HepG2 (cell line): ENCODE data around the gene VGF. TPM values are rescaled to one million over a fixed set of nuclear protein-coding genes. Genes with fewer than 3 reads are reported as not detected.

Experiments
- ATAC-seq: fragments of 200-7000 bp; cut with Tn5 transposase; 3 replicates; pipeline ENCODE4 v1.9.1; 2020; ENCODE audit warnings: mild to moderate bottlenecking, moderate library complexity
- BruUV-seq: library from RNA; stranded (reverse); fragments of 400-500 nt; replicated peaks from 2 replicates; lab custom pipeline; 2021; lab: Mats Ljungman, UMichigan
- CTCF ChIA-PET: fragments of 300-600 bp; formaldehyde crosslinking; extraction: SDS; loops from one replicate; lab custom pipeline; 2021; ENCODE audit warnings: low total read pairs, inconsistent platforms, low intra/inter-chr PET ratio; lab: Yijun Ruan, JAX
- POLR2A ChIA-PET: fragments of 350-600 bp; sonication (Branson Sonifier 250); formaldehyde crosslinking; loops from one replicate; lab custom pipeline; 2020; ENCODE audit warnings: antibody characterized with exemption, inconsistent platforms; lab: Yijun Ruan, JAX
- DNase-seq: peaks from one replicate; pipeline ENCODE4 v3.0.0-alpha.2; 2015; ENCODE audit warnings: low spot score
- FAIRE-seq: peaks from 3 replicates; lab custom pipeline; 2011; peaks lifted over from hg19 to GRCh38; lab: Jason Lieb, UNC
- H2AFZ ChIP-seq: one replicate; pipeline ENCODE4 v1.6.1; 2011; ENCODE audit warnings: low read length, inconsistent platforms
- H3K27ac ChIP-seq: fragments of 300-600 bp; 3 replicates; pipeline ENCODE4 v1.8.0; 2011; ENCODE audit warnings: mixed run types, mild to moderate bottlenecking, mixed read lengths, low read length, inconsistent platforms; ENCODE audit not compliant: insufficient read depth; ENCODE audit errors: extremely low read length
- H3K27me3 ChIP-seq, 2 experiments: fragments of 200-600 bp in 1 of 2; 2 replicates in 1 of 2; 3 replicates in 1 of 2; pipeline versions ENCODE4 v1.6.0 to v1.8.0; 2011; ENCODE audit warnings: low read length in 2 of 2, mild to moderate bottlenecking in 2 of 2, moderate library complexity in 2 of 2, inconsistent platforms in 1 of 2; ENCODE audit not compliant: insufficient read depth in 2 of 2, control insufficient read depth in 1 of 2
- H3K36me3 ChIP-seq, 2 experiments: fragments of 200-600 bp in 1 of 2; replicated peaks in 1 of 2; 2 replicates in 1 of 2; 3 replicates in 1 of 2; pipeline versions ENCODE4 v1.5.1 to v1.8.0; 2011; ENCODE audit warnings: low read length in 2 of 2, inconsistent platforms in 1 of 2; ENCODE audit not compliant: insufficient read depth in 2 of 2, control insufficient read depth in 1 of 2
- H3K4me1 ChIP-seq: 2 replicates; pipeline ENCODE4 v1.5.1; 2012; ENCODE audit warnings: low read length, inconsistent platforms; ENCODE audit not compliant: insufficient read depth
- H3K4me2 ChIP-seq: 2 replicates; pipeline ENCODE4 v1.6.0; 2011; ENCODE audit warnings: low read depth, low read length, inconsistent platforms
- H3K4me3 ChIP-seq, 3 experiments: fragments of 200-600 bp in 1 of 3; sonication (generic), shearing (Covaris generic) in 1 of 3; replicated peaks in 1 of 3; 2 replicates each; pipeline ENCODE4 v1.5.1; 2011 to 2016; ENCODE audit warnings: low read length in 3 of 3, inconsistent platforms in 2 of 3, low read depth in 2 of 3, mild to moderate bottlenecking in 2 of 3, control low read depth in 1 of 3, mixed read lengths in 1 of 3; ENCODE audit not compliant: insufficient read depth in 1 of 3
- H3K79me2 ChIP-seq: one replicate; pipeline ENCODE4 v1.6.1; 2011; ENCODE audit warnings: low read length, inconsistent platforms; ENCODE audit not compliant: insufficient read depth
- H3K9ac ChIP-seq: 2 replicates; pipeline ENCODE4 v1.6.0; 2011; ENCODE audit warnings: mild to moderate bottlenecking, low read depth, low read length, inconsistent platforms; ENCODE audit not compliant: insufficient read depth
- H3K9me3 ChIP-seq: 2 replicates; pipeline ENCODE4 v1.5.1; 2012; ENCODE audit warnings: mild to moderate bottlenecking, low read length
- H4K20me1 ChIP-seq: 2 replicates; pipeline ENCODE4 v1.6.0; 2011; ENCODE audit warnings: inconsistent platforms, mild to moderate bottlenecking, low read length, moderate library complexity; ENCODE audit not compliant: insufficient read depth
- CERS6 ChIP-seq: sonication (generic); formaldehyde crosslinking; IDR thresholded peaks from 2 replicates; pipeline ENCODE4 v1.5.0; 2020; ENCODE audit warnings: missing genetic modification reagents
- JUNB ChIP-seq: sonication (generic); formaldehyde crosslinking; IDR thresholded peaks from 2 replicates; pipeline ENCODE4 v1.8.0; 2022; ENCODE audit warnings: missing genetic modification reagents, mild to moderate bottlenecking, borderline replicate concordance
- REXO4 ChIP-seq: sonication (generic); formaldehyde crosslinking; IDR thresholded peaks from 2 replicates; pipeline ENCODE4 v1.8.0; 2022; ENCODE audit warnings: missing genetic modification reagents, mild to moderate bottlenecking, borderline replicate concordance
- SOX5 ChIP-seq: IDR thresholded peaks from 2 replicates; pipeline ENCODE4 v1.6.1; 2016; ENCODE audit warnings: borderline replicate concordance
- THAP7 ChIP-seq: sonication (generic); formaldehyde crosslinking; IDR thresholded peaks from 2 replicates; pipeline ENCODE4 v1.8.1; 2023; ENCODE audit warnings: mild to moderate bottlenecking, missing genetic modification reagents
- ZBTB10 ChIP-seq: sonication (generic); formaldehyde crosslinking; IDR thresholded peaks from 2 replicates; pipeline ENCODE4 v1.4.0; 2020; ENCODE audit warnings: missing genetic modification reagents, borderline replicate concordance
- ZFP36L1 ChIP-seq: sonication (generic); formaldehyde crosslinking; IDR thresholded peaks from 2 replicates; pipeline ENCODE4 v1.8.0; 2022; ENCODE audit warnings: mild to moderate bottlenecking, missing genetic modification reagents, moderate library complexity
- ZFX ChIP-seq: sonication (generic); formaldehyde crosslinking; IDR thresholded peaks from 2 replicates; pipeline ENCODE4 v1.4.0; 2020; ENCODE audit warnings: mild to moderate bottlenecking, low read depth, missing genetic modification reagents, moderate library complexity
- ZNF12 ChIP-seq: sonication (generic); formaldehyde crosslinking; IDR thresholded peaks from 2 replicates; pipeline ENCODE4 v1.5.0; 2020; ENCODE audit warnings: missing genetic modification reagents
- ZNF234 ChIP-seq: sonication (generic); formaldehyde crosslinking; conservative IDR thresholded peaks from 2 replicates; pipeline ENCODE4 v1.5.1; 2020; ENCODE audit warnings: mild to moderate bottlenecking, missing genetic modification reagents
- ZNF781 ChIP-seq: sonication (generic); formaldehyde crosslinking; IDR thresholded peaks from 2 replicates; pipeline ENCODE4 v1.5.1; 2020; ENCODE audit warnings: borderline replicate concordance, mild to moderate bottlenecking, missing genetic modification reagents; ENCODE audit errors: not compliant biosample characterization
- WGBS: methylation state at CpG from one replicate; pipeline ENCODE4 v1.1.6; 2017; ENCODE audit warnings: low lambda C conversion rate; 5-methylcytosine and 5-hydroxymethylcytosine counted together
- in situ Hi-C: cut with HindIII; loops from 2 replicates; pipeline ENCODE4 v1.10.0; 2017; ENCODE audit warnings: low pct_unique_long_range_greater_than_20kb; ENCODE audit not compliant: extremely low pct_ligation_motif_present
- intact Hi-C: fragments of 100-400 bp; cut with micrococcal nuclease; formaldehyde crosslinking; loops from one replicate; pipeline ENCODE4 v1.10.0; 2022; ENCODE audit not compliant: unreplicated experiment
- polyA plus RNA-seq, 8 experiments: library from polyadenylated mRNA; depleted of rRNA in 3 of 8; stranded (reverse) in 7 of 8; unstranded in 1 of 8; fragments of >200 nt; fragmentation: Illumina TruSeq in 4 of 8; extraction: Trizol in 4 of 8; gene quantifications; 2 replicates each; pipeline versions ENCODE4 v1.2.1 to v1.2.3, GENCODE V29; 2011 to 2016; ENCODE audit warnings: low read depth in 4 of 8, missing spikeins in 1 of 8, mixed read lengths in 1 of 8; ENCODE audit not compliant: insufficient read depth in 1 of 8
- total RNA-seq, 5 experiments: library from RNA; depleted of rRNA; stranded (reverse); fragments of >200 nt; fragmentation: Illumina TruSeq; extraction: Trizol; gene quantifications; 2 replicates each; pipeline ENCODE4 v1.2.3, GENCODE V29; 2016; ENCODE audit warnings: low read depth in 1 of 5

Gene VGF
- total and polyA plus RNA-seq, 2 of the 13 experiments (the other 11 are each of a cell fraction or from before 2014, with no cell fraction given) = 0.12 to 0.46 TPM

- FAIRE-seq (no peak), ATAC-seq (no peak), DNase-seq (no peak)
- Histone ChIP-seq H3K79me2 (no peaks in the 10 kb centered on the region), H3K9ac (no peak overlapping the region), H3K4me1 (peaks cover 78% of the 10 kb centered on the region), H3K27me3 (no peaks in the 10 kb centered on the region), H3K27ac (no peak overlapping the region)
- BruUV-seq = no TSS peak
- POLR2A ChIA-PET = interaction anchor here (0.8 kb wide), 1 partner anchor 423 kb away, joined by 3 read pairs; no protein-coding TSS in a partner anchor
- TF ChIP-seq ZNF234 (CRISPR knock-in tag) (no peak), ZFP36L1 (no peak), ZFX (CRISPR knock-in tag) (no peak), ZNF12 (CRISPR knock-in tag) (no peak), ZNF781 (no peak), CERS6 (CRISPR knock-in tag) (no peak), THAP7 (CRISPR knock-in tag) (no peak), JUNB (no peak), ZBTB10 (CRISPR knock-in tag) (no peak), SOX5 (CRISPR knock-in tag) (no peak), REXO4 (CRISPR knock-in tag) (no peak)
- TF ChIP-seq, all 625 proteins: peak for 0
- H4K20me1 ChIP-seq = no peaks in the 10 kb centered on the region
- in situ Hi-C loops (no loop called here), intact Hi-C loops (no loop called here)
- no peak overlapping the region for H3K4me3 ChIP-seq
- no peaks in the 10 kb centered on the region for H3K36me3 ChIP-seq
- CTCF ChIA-PET = no interaction called here
- no peak overlapping the region for H3K4me2 ChIP-seq
- 77% methylated on average over 10 of the region's 10 CpGs for WGBS
- no peaks in the 10 kb centered on the region for H3K9me3 ChIP-seq
- no peak overlapping the region for H2AFZ ChIP-seq
Measured at GRCh38 chr7:101119876-101120275, 45.5 kb downstream of the VGF start.
